Glutamatergic neuron (in vitro differentiated cells): ENCODE results near the gene MPPED2. TPM values are rescaled to one million over a fixed set of nuclear protein-coding genes. Genes with fewer than 3 reads are reported as not detected.

Experiments
- DNase-seq: peaks from one replicate; pipeline ENCODE4 v3.0.0; 2022
- H3K27ac Mint-ChIP-seq: one replicate; pipeline ENCODE4 v1.8.0; 2020; ENCODE audit warnings: mild to moderate bottlenecking, mixed read lengths, inconsistent platforms; ENCODE audit not compliant: unreplicated experiment
- H3K27me3 Mint-ChIP-seq: one replicate; pipeline ENCODE4 v1.8.0; 2020; ENCODE audit warnings: mild to moderate bottlenecking, moderate library complexity, mixed read lengths, inconsistent platforms; ENCODE audit not compliant: unreplicated experiment
- H3K36me3 Mint-ChIP-seq: one replicate; pipeline ENCODE4 v1.8.0; 2020; ENCODE audit warnings: mild to moderate bottlenecking, mixed read lengths, inconsistent platforms; ENCODE audit not compliant: unreplicated experiment
- H3K4me1 Mint-ChIP-seq: one replicate; pipeline ENCODE4 v1.8.0; 2020; ENCODE audit warnings: mild to moderate bottlenecking, low read depth, mixed read lengths, inconsistent platforms; ENCODE audit not compliant: unreplicated experiment
- H3K4me3 Mint-ChIP-seq: one replicate; pipeline ENCODE4 v1.8.0; 2020; ENCODE audit warnings: mild to moderate bottlenecking, mixed read lengths, inconsistent platforms; ENCODE audit not compliant: unreplicated experiment
- H3K9me3 Mint-ChIP-seq: one replicate; pipeline ENCODE4 v1.8.0; 2020; ENCODE audit warnings: mild to moderate bottlenecking, moderate library complexity, mixed read lengths, inconsistent platforms; ENCODE audit not compliant: unreplicated experiment
- CTCF ChIP-seq: fragments of 200-600 bp; sonication (generic); IDR thresholded peaks from one replicate; pipeline ENCODE4 v1.5.0; 2021; ENCODE audit not compliant: partially characterized antibody, unreplicated experiment
- total RNA-seq: library from RNA; stranded (reverse); fragmentation: NEBNext Ultra II Directional; extraction: Animal tissue kit (Norgen Biotek cat#: 25700); gene quantifications from one replicate; pipeline ENCODE4 v1.2.1, GENCODE V29; 2021; ENCODE audit not compliant: unreplicated experiment

Gene MPPED2
- total RNA-seq, 1 donor from 2014 or later: 11.0 TPM

GRCh38 chr11:30457087-30457486, 129.1 kb downstream of the MPPED2 start:
- Mint-ChIP-seq H3K4me1 (no peaks in the 10 kb centered on the region), H3K9me3 (no peaks in the 10 kb centered on the region), H3K27ac (no peak overlapping the region), H3K36me3 (no peaks in the 10 kb centered on the region), H3K4me3 (no peak overlapping the region), H3K27me3 (no peaks in the 10 kb centered on the region)
- DNase-seq: no peak
- no peak for TF ChIP-seq CTCF

- H3K9me3 Mint-ChIP-seq: no peaks in the 10 kb centered on the region
- H3K36me3 Mint-ChIP-seq: no peaks in the 10 kb centered on the region
- DNase-seq: no peak
- no peak for TF ChIP-seq CTCF
- H3K27me3 Mint-ChIP-seq: no peaks in the 10 kb centered on the region
- no peak overlapping the region for H3K27ac Mint-ChIP-seq
- no peak overlapping the region for H3K4me3 Mint-ChIP-seq
- no peaks in the 10 kb centered on the region for H3K4me1 Mint-ChIP-seq
These were observed 131.1 kb downstream of the MPPED2 start for GRCh38 chr11:30455025-30455424.

GRCh38 chr11:30454541-30454940, 131.6 kb downstream of the MPPED2 start:
- H3K36me3 Mint-ChIP-seq: no peaks in the 10 kb centered on the region
- H3K4me1 Mint-ChIP-seq: no peaks in the 10 kb centered on the region
- no peak overlapping the region for H3K4me3 Mint-ChIP-seq
- no peak for TF ChIP-seq CTCF
- no peak for DNase-seq
- no peaks in the 10 kb centered on the region for H3K27me3 Mint-ChIP-seq
- H3K27ac Mint-ChIP-seq: no peak overlapping the region
- H3K9me3 Mint-ChIP-seq: no peaks in the 10 kb centered on the region

GRCh38 chr11:30454111-30454510, 132.0 kb downstream of the MPPED2 start:
- TF ChIP-seq CTCF: no peak
- H3K4me3 Mint-ChIP-seq: no peak overlapping the region
- no peaks in the 10 kb centered on the region for H3K9me3 Mint-ChIP-seq
- no peaks in the 10 kb centered on the region for H3K36me3 Mint-ChIP-seq
- H3K4me1 Mint-ChIP-seq: no peaks in the 10 kb centered on the region
- no peak overlapping the region for H3K27ac Mint-ChIP-seq
- no peaks in the 10 kb centered on the region for H3K27me3 Mint-ChIP-seq
- DNase-seq: no peak

GRCh38 chr11:30453705-30454104, 132.4 kb downstream of the MPPED2 start:
- H3K9me3 Mint-ChIP-seq: no peaks in the 10 kb centered on the region
- H3K27ac Mint-ChIP-seq: no peak overlapping the region
- H3K4me3 Mint-ChIP-seq: no peak overlapping the region
- no peak for TF ChIP-seq CTCF
- no peaks in the 10 kb centered on the region for H3K27me3 Mint-ChIP-seq
- no peak for DNase-seq
- no peaks in the 10 kb centered on the region for H3K4me1 Mint-ChIP-seq
- H3K36me3 Mint-ChIP-seq: no peaks in the 10 kb centered on the region
